ENCODE measurements around the gene C6orf120. TPM values are rescaled to one million over a fixed set of nuclear protein-coding genes. Genes with fewer than 3 reads are reported as not detected.

C6orf120 gene
- total RNA-seq, 2 experiments from 2014 or later = 14.2 to 16.3 TPM

- TF ChIP-seq CTCF (IDR thresholded peaks at IDR 0.05) = no peak
- Mint-ChIP-seq H3K9me3 (peaks cover 4% of the 10 kb centered on the region), H3K36me3 (ENCODE audit: low read depth) (peaks cover 37% of the 10 kb centered on the region), H3K27me3 (no peaks in the 10 kb centered on the region), H3K4me3 (no peak overlapping the region), H3K4me1 (ENCODE audit: low read depth) (no peaks in the 10 kb centered on the region), H3K27ac (no peak overlapping the region)
- ChIA-PET POLR2A (interaction anchor here (0.6 kb wide), 1 partner anchor 12 kb away, joined by 3 read pairs; no protein-coding TSS in a partner anchor), CTCF (no interaction called here)
- no peak for ATAC-seq
- DNase-seq = no peak
- intact Hi-C loops (cut with micrococcal nuclease) = no loop called here
Observed at GRCh38 chr6:169677096-169677495, 24.8 kb upstream of the C6orf120 start.

- Mint-ChIP-seq H3K36me3 (ENCODE audit: low read depth) (peaks cover 44% of the 10 kb centered on the region), H3K4me3 (no peak overlapping the region), H3K4me1 (ENCODE audit: low read depth) (peaks cover 1% of the 10 kb centered on the region), H3K27me3 (no peaks in the 10 kb centered on the region), H3K27ac (no peak overlapping the region), H3K9me3 (peaks cover 4% of the 10 kb centered on the region)
- POLR2A ChIA-PET = no interaction called here
- no peak for TF ChIP-seq CTCF (IDR thresholded peaks at IDR 0.05)
- ATAC-seq = no peak
- DNase-seq = no peak
- intact Hi-C loops (cut with micrococcal nuclease) = no loop called here
- CTCF ChIA-PET = interaction anchor here (1.2 kb wide), 1 partner anchor 94 kb away, joined by 4 read pairs; no protein-coding TSS in a partner anchor
Observed at GRCh38 chr6:169678342-169678741, 23.6 kb upstream of the C6orf120 start.

- DNase-seq (no peak), ATAC-seq (no peak)
- no peak overlapping the region for H3K27ac Mint-ChIP-seq
- intact Hi-C loops (cut with micrococcal nuclease) = no loop called here
- no peak for TF ChIP-seq CTCF (IDR thresholded peaks at IDR 0.05)
- H3K4me3 Mint-ChIP-seq = no peak overlapping the region
- ChIA-PET CTCF (no interaction called here), POLR2A (interaction anchor here (1.5 kb wide), 1 partner anchor 18 kb away, joined by 6 read pairs; the partner anchor contains the start of genes C6orf120 and WDR27)
- H3K27me3 Mint-ChIP-seq = no peaks in the 10 kb centered on the region
- H3K36me3 Mint-ChIP-seq (ENCODE audit: low read depth) = peaks cover 70% of the 10 kb centered on the region
- peaks cover 7% of the 10 kb centered on the region for H3K4me1 Mint-ChIP-seq (ENCODE audit: low read depth)
- peaks cover 16% of the 10 kb centered on the region for H3K9me3 Mint-ChIP-seq
Observed at GRCh38 chr6:169684056-169684455, 17.9 kb upstream of the C6orf120 start.

- CTCF ChIA-PET = no interaction called here
- no peak for DNase-seq
Observed at GRCh38 chr6:169685860-169686259, 16.1 kb upstream of the C6orf120 start.

GRCh38 chr6:169689287-169689686 is 12.6 kb upstream of the C6orf120 start:
- Mint-ChIP-seq H3K4me1 (ENCODE audit: low read depth) (no peaks in the 10 kb centered on the region), H3K4me3 (no peak overlapping the region), H3K27me3 (no peaks in the 10 kb centered on the region), H3K9me3 (peaks cover 17% of the 10 kb centered on the region), H3K27ac (no peak overlapping the region), H3K36me3 (ENCODE audit: low read depth) (peaks cover 54% of the 10 kb centered on the region)
- TF ChIP-seq CTCF (IDR thresholded peaks at IDR 0.05) = no peak
- CTCF ChIA-PET = no interaction called here
- POLR2A ChIA-PET = no interaction called here
- DNase-seq (no peak), ATAC-seq (no peak)
- intact Hi-C loops (cut with micrococcal nuclease) = no loop called here

More at GRCh38 chr6:169685860-169686259, 16.1 kb upstream of the C6orf120 start:
- H3K27me3 Mint-ChIP-seq = no peaks in the 10 kb centered on the region
- POLR2A ChIA-PET = no interaction called here
- intact Hi-C loops (cut with micrococcal nuclease) = no loop called here
- peaks cover 66% of the 10 kb centered on the region for H3K36me3 Mint-ChIP-seq (ENCODE audit: low read depth)
- no peak overlapping the region for H3K27ac Mint-ChIP-seq
- TF ChIP-seq CTCF (IDR thresholded peaks at IDR 0.05) = no peak
- H3K4me1 Mint-ChIP-seq (ENCODE audit: low read depth) = peaks cover 7% of the 10 kb centered on the region
- no peak overlapping the region for H3K4me3 Mint-ChIP-seq
- no peak for ATAC-seq
- H3K9me3 Mint-ChIP-seq = peaks cover 12% of the 10 kb centered on the region
